ENCODE measurements around the gene CDK5R1.

DNA sequence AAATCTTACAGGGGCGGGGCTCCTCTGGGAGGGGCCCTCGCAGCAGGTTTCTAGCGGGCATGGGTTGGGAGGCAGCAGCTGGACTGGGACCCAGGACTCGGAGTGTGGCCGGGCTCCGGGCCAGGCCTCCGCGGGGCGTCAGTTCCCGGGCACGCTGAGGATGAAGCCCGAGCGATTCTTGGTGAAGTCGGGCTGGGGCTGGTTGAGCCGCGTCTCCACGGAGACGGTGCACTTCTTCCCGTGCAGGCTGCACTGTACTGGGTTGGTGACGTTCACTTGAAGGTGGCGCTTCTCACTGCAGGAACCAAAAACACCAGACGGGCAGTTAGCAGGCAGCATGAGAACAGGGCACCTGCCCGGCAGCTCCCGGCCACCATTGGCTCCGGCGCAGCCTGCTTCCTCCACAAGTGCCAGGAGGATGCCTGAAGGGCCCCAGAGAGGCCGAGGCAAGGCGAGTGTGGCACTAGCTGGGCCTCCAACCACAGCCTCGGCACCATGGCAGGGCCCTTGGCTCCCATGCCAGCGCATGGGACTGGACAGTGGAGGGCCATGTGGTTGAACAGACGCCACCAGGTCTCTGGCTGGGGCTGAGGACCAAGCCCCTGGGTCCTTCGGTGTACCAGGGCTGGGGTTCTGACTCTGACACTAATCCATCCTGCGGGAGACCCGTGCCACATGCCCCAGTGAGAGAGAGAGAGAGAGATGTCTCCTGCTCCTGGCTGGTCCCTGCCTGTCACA, 8.0 kb downstream of the CDK5R1 start:
- TF ChIP-seq, protein P1, sequence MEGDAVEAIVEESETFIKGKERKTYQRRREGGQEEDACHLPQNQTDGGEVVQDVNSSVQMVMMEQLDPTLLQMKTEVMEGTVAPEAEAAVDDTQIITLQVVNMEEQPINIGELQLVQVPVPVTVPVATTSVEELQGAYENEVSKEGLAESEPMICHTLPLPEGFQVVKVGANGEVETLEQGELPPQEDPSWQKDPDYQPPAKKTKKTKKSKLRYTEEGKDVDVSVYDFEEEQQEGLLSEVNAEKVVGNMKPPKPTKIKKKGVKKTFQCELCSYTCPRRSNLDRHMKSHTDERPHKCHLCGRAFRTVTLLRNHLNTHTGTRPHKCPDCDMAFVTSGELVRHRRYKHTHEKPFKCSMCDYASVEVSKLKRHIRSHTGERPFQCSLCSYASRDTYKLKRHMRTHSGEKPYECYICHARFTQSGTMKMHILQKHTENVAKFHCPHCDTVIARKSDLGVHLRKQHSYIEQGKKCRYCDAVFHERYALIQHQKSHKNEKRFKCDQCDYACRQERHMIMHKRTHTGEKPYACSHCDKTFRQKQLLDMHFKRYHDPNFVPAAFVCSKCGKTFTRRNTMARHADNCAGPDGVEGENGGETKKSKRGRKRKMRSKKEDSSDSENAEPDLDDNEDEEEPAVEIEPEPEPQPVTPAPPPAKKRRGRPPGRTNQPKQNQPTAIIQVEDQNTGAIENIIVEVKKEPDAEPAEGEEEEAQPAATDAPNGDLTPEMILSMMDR (IDR thresholded peaks at IDR 0.05) = no peak
- no peak for TF ChIP-seq POLR2A (IDR thresholded peaks at IDR 0.05)

Data from transverse colon (tissue), 3 donors.